ENCODE results near the gene FKBP4.
"Not testable (repeated sequence)": the region's sequence is repeated elsewhere in the genome, so short reads cannot be mapped to it uniquely, and the experiment has no call there.

Gene FKBP4

DNA sequence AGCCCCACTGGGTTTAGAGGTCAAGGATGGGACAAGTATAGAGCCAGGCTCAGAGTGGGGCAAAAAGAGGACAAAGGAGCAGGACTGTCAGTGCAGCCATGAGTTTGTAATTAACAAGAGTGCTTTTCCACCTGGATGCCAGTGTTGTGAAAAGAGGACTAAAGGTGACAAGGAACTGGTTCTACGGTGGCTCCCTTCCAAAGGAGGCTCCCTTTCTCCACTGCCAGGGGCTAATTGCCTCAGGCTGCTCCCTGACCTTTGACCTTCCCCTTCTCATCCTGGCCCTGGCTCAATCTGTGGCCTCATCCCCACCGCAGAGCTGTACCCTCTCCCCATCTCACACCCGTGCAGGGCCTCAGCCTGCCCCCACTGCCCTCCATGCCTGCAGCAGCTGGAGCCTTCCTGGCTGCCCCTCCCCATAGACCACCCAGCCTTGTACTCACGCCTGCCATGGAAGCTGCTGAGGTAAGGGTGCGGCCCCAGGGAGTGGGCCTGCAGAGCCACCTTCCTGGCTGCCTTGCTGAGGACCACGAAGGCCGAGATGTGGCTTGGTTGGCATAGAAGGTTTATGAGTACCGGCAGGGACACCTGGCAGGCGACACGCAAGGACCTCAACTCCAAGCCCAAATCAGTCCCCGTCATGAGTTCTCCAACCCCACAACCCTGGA, 24.8 kb upstream of the FKBP4 start:
- no peaks in the 10 kb centered on the region for H3K4me1 Mint-ChIP-seq
- no peaks in the 10 kb centered on the region for H3K36me3 Mint-ChIP-seq
- H3K4me3 Mint-ChIP-seq = no peak overlapping the region
- DNase-seq (ENCODE audit: low spot score in 2 of 2) = no peak
- no peak for ATAC-seq
- H3K27ac Mint-ChIP-seq = no peak overlapping the region
- H3K9me3 Mint-ChIP-seq = peaks cover 2% of the 10 kb centered on the region

DNA sequence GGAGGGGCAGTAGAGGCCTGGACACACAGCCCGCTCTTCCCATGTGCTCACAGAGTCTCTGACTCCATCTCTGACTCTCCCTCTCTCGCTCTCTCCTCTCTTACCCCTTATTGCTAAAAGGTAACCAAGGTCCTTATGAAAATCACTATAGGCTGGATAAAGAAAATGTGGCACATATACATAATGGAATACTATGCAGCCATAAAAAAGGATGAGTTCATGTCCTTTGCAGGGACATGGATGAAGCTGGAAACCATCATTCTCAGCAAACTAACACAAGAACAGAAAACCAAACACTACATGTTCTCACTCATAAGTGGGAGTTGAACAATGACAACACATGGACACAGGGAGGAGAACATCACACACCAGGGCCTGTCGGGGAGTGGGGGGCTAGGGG, 24.2 kb upstream of the FKBP4 start:
- not testable (repeated sequence) for H3K9me3 Mint-ChIP-seq; DNase-seq (ENCODE audit: low spot score in 2 of 2); H3K4me1 Mint-ChIP-seq; ATAC-seq; H3K36me3 Mint-ChIP-seq; H3K4me3 Mint-ChIP-seq; H3K27ac Mint-ChIP-seq

DNA sequence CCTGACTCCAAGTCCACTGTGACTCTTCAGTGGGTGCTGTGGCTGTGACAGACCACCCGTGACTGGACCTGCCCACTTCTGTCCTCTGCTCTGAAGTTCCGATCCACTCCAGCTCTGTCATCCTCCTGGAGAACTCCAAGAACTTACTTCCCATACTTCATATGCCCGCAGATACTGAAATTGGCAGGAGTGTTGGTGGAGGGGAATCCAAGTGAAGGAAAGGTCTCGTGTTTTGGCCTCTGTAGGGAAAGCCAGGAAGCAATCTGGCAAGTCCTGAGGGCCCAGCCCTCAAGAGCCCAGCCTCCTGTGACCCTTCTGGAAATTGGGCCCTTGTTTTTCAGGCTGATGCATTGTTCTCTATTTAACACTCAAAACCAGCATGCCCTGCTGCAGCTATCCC, 22.4 kb upstream of the FKBP4 start:
- DNase-seq (ENCODE audit: low spot score in 2 of 2) = no peak
- peaks cover 2% of the 10 kb centered on the region for H3K9me3 Mint-ChIP-seq
- H3K36me3 Mint-ChIP-seq = no peaks in the 10 kb centered on the region
- H3K27ac Mint-ChIP-seq = no peak overlapping the region
- ATAC-seq = no peak
- H3K4me1 Mint-ChIP-seq = no peaks in the 10 kb centered on the region
- H3K4me3 Mint-ChIP-seq = no peak overlapping the region

DNA sequence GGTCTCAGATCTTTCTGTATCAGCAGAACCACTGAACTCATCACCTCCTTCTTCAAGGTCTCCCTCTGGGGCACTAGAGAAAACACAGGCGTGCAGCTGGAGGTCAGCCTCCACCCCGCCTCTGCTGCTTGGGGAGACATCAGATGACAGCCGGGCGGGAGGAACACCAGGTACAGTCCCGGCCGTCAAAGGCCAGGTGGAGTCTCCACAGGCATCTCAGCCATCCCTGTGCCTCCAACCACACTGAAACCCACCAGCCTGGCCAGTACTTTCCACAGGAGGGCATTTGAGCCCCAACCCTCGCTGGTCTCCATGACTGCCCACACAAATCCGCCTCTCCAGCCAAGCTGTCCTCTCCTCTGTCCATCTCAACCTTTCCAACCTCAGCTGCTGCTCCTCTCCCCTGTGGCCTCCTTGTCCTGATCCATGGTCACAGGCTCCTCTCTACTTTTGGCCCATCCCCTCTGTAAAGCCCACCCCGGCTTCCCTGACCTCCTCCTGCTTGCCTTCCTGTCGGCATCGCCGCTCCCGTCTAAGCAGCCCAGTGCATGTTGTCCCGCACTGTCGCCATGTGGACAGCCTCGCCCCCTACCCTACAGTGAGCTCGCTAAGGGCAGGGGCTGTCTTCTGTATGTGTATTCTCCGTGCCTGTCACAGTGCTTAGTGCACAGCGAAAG, 21.4 kb upstream of the FKBP4 start:
- Mint-ChIP-seq H3K4me3 (no peak overlapping the region), H3K4me1 (no peaks in the 10 kb centered on the region)
- ATAC-seq = no peak

DNA sequence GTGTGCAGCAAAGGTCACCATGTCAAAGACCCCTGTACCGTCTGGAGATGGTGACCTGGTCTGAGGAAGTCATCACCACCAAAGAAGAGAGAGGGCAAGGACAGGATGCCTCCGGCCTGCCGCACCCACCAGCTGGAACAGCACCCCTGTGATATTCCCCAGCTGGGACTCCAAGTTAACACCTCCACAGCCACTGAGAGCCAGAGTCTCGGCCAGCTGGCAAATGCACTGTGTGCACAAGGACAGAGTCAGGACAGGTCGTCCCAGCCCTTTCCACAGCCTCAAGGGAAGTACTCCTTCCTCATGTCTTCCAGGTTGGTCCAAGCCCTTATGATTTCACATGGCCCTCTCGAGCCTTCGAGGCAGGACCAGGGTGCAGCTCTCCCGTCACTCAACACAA, 19.3 kb upstream of the FKBP4 start:
- no peaks in the 10 kb centered on the region for H3K36me3 Mint-ChIP-seq
- DNase-seq (ENCODE audit: low spot score in 2 of 2) = no peak
- no peak for ATAC-seq
- H3K4me1 Mint-ChIP-seq = no peaks in the 10 kb centered on the region
- H3K27ac Mint-ChIP-seq = peak overlapping the region; percentile 23
- peaks cover 2% of the 10 kb centered on the region for H3K9me3 Mint-ChIP-seq
- H3K4me3 Mint-ChIP-seq = no peak overlapping the region

More for the DNA sequence above, 21.4 kb upstream of the FKBP4 start:
- H3K27ac Mint-ChIP-seq = no peak overlapping the region
- no peak for DNase-seq (ENCODE audit: low spot score in 2 of 2)
- no peaks in the 10 kb centered on the region for H3K36me3 Mint-ChIP-seq
- H3K9me3 Mint-ChIP-seq = peaks cover 2% of the 10 kb centered on the region

DNA sequence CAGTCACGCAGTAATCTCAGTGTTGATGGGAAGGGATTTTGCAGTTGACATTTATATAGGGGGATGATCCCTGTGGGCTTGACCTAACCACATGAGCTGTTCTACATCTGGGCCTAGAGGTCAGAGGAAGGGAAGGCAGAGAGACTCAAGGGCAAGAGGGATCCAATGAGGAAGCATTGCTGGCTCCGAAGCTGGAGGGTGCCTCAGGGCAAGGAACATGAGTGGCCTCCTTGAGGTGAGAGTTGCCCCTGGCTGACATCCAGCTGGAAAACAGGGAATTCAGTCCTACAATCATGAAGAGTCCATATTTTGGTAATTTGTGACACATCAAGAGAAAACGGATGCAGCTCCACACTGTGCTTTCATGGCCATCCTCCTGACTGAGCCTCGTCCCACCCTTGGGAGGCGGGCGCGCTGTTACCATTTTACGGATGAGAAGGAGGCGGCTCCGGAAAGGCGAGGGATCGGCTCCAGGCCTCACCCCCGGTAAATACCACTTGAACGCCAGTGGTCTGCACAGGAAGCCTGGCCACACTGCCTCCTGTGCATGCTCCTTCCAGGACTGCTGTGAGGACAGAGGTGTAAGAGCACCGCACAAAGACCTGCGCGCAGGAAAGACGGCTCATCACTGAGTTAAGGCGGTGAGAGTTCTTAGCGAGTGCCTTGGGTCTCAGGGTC, 18.5 kb upstream of the FKBP4 start:
- Mint-ChIP-seq H3K9me3 (no peaks in the 10 kb centered on the region), H3K4me1 (no peaks in the 10 kb centered on the region), H3K36me3 (no peaks in the 10 kb centered on the region), H3K27ac (peak overlapping the region; percentile 23), H3K4me3 (no peak overlapping the region)
- ATAC-seq = no peak
- no peak for DNase-seq (ENCODE audit: low spot score in 2 of 2)

DNA sequence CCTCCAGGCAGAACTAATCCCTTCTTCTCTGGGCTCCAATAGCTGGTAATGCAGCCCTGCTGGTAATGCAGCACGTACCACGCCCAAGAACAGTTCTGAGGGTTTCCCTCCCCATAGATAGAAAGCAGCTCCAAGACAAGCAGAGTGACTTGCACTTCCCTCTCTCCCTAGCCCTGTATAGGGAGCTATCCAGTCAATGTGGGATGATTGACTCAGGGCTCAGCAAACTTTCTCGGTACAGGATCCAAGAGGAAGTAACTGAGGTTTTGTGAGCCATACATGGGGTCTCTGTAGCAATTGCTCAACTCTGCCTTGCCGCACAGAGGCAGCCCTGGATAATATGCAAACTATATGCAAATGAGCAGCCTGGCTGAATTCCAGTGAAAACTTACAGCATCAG, 15.5 kb upstream of the FKBP4 start:
- H3K4me1 Mint-ChIP-seq = peaks cover 9% of the 10 kb centered on the region
- H3K9me3 Mint-ChIP-seq = no peaks in the 10 kb centered on the region
- ATAC-seq (no peak), DNase-seq (ENCODE audit: low spot score in 2 of 2) (no peak)
- H3K27ac Mint-ChIP-seq = no peak overlapping the region
- H3K36me3 Mint-ChIP-seq = no peaks in the 10 kb centered on the region
- H3K4me3 Mint-ChIP-seq = no peak overlapping the region

DNA sequence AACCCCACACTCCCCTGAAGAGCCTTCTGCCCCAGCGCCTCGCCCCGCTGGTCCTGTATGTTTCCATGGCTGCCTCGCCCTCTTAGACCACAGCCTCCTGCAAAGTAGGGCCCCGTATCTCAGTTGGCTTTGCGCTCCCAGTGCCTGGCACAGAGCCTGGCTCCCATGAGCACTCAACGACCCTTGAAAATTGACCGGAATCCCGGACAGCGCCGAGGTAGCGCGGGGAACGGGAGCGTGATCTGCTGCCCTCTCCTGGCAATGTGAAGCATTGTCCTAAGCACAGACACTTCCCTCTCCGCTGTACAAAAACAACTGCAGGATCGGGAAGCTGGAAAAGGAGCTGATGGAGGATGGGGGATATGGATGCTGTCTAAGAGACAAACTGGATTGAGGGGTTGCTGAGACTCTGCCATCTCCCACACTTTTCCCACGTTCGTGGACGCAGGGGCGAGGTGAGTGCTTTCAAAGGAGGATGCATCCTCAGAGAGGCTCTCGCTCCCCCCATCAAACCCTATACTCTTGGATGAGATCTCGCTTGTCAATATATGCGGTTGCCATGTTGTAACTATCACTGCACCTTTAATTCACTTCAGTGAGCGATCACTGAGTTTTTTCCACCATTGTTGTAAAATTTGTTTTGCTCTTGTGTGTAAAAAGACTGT, 10.7 kb upstream of the FKBP4 start:
- Mint-ChIP-seq H3K4me3 (peak overlapping the region; percentile 65), H3K9me3 (no peaks in the 10 kb centered on the region)

DNA sequence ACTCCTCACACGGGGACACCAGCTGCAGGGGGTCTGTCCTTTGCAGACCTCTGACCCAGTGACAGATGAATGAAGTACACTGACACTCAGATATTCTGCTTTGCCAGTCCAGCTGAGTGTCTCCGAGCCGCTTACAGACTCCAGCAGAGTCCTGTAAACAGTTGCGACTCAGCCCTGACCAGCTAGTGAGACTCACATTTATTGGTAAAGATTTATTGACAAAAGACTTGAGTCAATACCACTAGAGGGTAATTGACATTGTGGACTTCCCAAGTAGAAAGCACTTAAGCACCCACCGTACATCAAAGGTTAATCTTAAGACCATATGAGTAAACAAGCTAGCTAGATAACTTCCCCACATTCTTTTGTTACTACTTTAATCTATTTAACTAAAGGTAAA, 9.8 kb upstream of the FKBP4 start:
- no peak for ATAC-seq

More for the DNA sequence above, 10.7 kb upstream of the FKBP4 start:
- ATAC-seq (peak; percentile 81), DNase-seq (ENCODE audit: low spot score in 2 of 2) (peak; percentile 40 to 70)
- no peaks in the 10 kb centered on the region for H3K36me3 Mint-ChIP-seq
- H3K27ac Mint-ChIP-seq = no peak overlapping the region
- peaks cover 12% of the 10 kb centered on the region for H3K4me1 Mint-ChIP-seq

DNA sequence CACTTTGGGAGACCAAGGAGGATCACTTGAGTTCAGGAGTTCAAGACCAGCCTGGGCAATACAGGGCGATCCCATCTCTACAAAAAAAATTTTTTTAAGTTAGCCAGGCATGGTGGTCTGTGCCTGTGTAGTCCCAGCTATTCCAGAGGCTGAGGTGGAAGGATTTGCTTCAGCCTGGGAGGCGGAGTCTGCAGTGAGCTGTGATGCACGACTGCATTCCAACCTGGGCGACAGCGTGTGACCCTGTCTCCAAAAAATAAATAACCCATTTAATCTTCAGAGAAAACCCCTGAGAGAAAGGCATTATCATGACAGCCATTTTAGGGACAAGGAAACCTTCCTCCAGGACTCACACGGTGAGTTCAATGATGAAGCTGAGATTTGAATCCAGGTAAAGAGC, 3.7 kb upstream of the FKBP4 start:
- Mint-ChIP-seq H3K36me3 (peaks cover 4% of the 10 kb centered on the region), H3K4me1 (peaks cover 1% of the 10 kb centered on the region), H3K27ac (no peak overlapping the region), H3K9me3 (no peaks in the 10 kb centered on the region), H3K4me3 (no peak overlapping the region)
- ATAC-seq = no peak
- DNase-seq (ENCODE audit: low spot score in 2 of 2) = no peak

More for the DNA sequence above, 9.8 kb upstream of the FKBP4 start:
- Mint-ChIP-seq H3K36me3 (no peaks in the 10 kb centered on the region), H3K4me3 (no peak overlapping the region), H3K27ac (no peak overlapping the region), H3K9me3 (no peaks in the 10 kb centered on the region), H3K4me1 (peaks cover 12% of the 10 kb centered on the region)
- DNase-seq (ENCODE audit: low spot score in 2 of 2) = no peak

DNA sequence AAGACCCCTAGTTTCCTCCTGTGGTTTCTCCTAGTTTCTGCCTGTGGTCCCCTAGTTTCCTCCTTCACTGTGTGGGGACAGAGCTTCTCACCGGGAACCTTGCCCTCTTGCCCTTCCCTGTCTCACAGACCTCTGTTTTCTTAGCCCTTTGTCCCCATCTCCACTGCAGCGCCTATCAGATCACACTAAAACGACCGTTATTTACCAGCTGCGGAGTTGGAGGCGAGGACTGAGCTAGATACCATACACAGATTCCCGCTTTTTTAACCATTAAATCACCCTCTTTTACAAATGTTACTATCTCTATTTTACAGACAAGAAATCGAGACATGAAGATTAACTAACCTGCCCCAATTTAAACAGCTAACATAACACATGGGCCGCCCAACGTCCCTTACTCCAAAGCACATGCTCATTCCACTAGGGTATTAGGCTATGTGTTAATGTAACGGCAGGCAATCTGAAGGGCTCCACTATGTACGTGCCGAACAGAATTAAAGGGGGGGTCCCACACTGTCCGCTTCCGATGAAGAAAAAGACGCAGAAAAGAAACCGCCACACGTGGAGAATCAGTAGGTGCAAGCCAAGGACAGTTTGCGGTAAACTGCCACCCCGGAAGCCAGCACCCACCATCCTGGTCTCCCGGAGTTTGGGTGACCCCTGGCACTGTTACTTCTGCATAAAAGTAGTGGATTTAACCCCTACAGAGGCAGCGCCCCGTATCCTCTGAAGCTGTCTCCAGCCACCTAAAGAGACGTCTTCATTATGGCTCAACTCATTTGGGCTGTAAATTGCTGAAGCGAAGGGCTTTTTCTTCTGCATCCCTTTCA, 1.9 kb upstream of the FKBP4 start:
- Mint-ChIP-seq H3K4me3 (peak overlapping the region; percentile 65), H3K36me3 (peaks cover 18% of the 10 kb centered on the region), H3K27ac (no peak overlapping the region), H3K4me1 (peaks cover 19% of the 10 kb centered on the region), H3K9me3 (no peaks in the 10 kb centered on the region)
- no peak for DNase-seq (ENCODE audit: low spot score in 2 of 2)
- ATAC-seq = no peak

DNA sequence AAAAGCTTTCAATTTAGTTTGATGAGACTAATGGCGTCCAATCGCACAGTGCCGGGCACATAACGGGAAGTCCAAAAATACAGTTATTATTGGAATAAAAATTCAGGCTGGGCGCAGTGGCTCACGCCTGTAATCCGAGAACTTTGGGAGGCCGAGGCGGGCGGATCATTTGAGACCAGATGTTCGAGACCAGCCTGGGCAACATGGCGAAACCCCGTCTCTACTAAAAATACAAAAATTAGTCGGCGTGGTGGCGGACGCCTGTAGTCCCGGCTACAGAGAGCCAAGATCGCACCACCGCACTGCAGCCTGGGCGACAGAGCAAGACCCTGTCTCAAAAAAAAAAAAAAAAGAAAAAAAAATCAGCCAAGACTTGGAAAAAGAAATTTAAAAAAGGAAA, 1.2 kb upstream of the FKBP4 start:
- Mint-ChIP-seq H3K27ac (no peak overlapping the region), H3K4me3 (peak overlapping the region; percentile 65)
- DNase-seq (ENCODE audit: low spot score in 2 of 2) = no peak

DNA sequence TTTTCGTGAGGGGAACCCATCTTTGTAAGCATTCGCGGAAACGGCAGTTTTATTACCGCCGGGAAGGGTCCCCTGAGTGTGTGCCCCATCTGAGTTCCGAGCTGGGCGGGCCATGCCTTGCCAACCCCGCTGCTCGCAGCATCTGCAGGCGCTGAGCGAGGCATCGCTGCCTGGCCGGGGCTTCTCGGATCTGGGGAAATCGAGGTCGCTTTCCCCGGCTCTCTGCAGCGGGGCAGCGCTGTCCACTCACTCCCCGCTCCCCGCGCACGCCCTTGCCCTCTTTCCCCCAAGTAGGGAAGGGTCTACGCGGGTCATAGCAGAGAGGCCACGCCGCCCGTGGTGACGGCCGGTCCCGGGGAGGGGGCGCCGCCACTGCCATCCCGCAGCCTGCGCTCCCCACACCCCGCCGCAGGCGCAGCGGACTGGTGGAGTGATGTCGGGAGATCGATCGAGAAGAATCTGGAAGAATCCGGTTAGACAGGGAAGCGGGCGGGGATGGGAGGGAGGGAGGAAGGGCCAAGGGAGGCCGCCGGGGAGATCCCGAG, 507 bp upstream of the FKBP4 start:
- Mint-ChIP-seq H3K9me3 (no peaks in the 10 kb centered on the region), H3K4me1 (peaks cover 21% of the 10 kb centered on the region), H3K27ac (peak overlapping the region; percentile 32), H3K4me3 (peak overlapping the region; percentile 65), H3K36me3 (peaks cover 32% of the 10 kb centered on the region)
- DNase-seq (ENCODE audit: low spot score in 2 of 2) (peak in 1 of 2 donors; percentile 11), ATAC-seq (peak; percentile 14)

More for the DNA sequence above, 1.2 kb upstream of the FKBP4 start:
- Mint-ChIP-seq H3K4me1 (peaks cover 21% of the 10 kb centered on the region), H3K9me3 (no peaks in the 10 kb centered on the region), H3K36me3 (peaks cover 25% of the 10 kb centered on the region)
- no peak for ATAC-seq

DNA sequence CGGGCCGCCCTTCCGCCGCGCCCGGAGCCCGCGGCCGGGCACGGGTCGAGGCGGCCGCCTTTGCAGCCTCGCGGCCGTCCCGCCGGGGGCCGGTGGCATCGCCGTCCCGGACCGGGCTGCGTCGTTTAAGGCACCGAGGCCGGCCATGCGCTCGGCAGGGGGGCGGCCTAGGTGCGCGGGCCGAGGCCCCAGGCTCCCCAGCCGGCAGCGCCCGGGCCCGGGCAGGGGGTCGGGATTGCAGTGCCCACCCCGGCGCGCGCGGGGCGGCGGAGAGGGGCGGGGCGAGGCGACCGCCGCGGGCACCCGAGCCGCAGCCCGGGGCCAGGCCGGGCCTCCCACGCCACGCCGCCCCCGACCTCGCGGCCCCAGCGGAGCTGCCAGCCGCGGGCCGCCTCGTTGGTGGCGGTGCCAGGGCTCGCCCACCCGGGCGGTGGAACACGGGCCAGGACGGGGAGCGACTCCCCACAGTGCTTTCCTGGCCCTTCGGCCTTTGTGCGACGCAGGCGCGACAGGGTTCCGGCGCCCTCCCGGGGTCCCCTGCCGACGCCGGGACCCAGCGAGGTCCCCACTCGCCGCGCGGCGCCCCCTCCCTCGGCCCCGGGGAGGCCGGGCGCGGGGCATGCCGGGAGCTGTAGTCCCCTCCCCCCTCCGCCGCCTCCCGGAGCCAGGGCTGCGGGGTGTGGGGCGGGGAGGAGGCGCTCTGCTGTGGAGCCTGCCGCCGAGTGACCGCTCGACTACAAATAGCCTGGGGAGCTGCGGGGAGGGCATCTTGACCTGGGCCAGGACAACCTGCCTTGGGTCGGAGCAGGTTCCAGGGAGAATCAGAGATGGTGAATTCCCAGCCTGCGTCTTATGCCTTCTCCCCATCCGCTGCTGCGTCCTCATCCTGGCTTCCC, 769 bp downstream of the FKBP4 start:
- peak overlapping the region; percentile 86 for H3K4me3 Mint-ChIP-seq
- ATAC-seq (peak; percentile 79), DNase-seq (ENCODE audit: low spot score in 2 of 2) (peak; percentile 71 to 85)
- H3K36me3 Mint-ChIP-seq = peaks cover 45% of the 10 kb centered on the region
- peaks cover 21% of the 10 kb centered on the region for H3K4me1 Mint-ChIP-seq
- H3K27ac Mint-ChIP-seq = peak overlapping the region; percentile 89
- no peaks in the 10 kb centered on the region for H3K9me3 Mint-ChIP-seq

Data from stimulated activated effector memory CD8-positive, alpha-beta T cell treated with anti-CD3 and anti-CD28 coated beads, Interleukin-12 subunit alpha, Interleukin-12 subunit beta, amount 100 ng/mL, for 72 hours (primary cell).